Fibroblast of pulmonary artery (primary cell): ENCODE measurements around the gene PABPN1L.

Source experiments
- DNase-seq: peaks from one replicate; pipeline ENCODE4 v3.0.0-alpha.2; 2010; ENCODE audit warnings: low read depth
- H3K4me3 ChIP-seq: replicated peaks from 2 replicates; pipeline ENCODE4 v1.5.1; 2011; ENCODE audit warnings: low read depth, mild to moderate bottlenecking, control low read depth, low read length, moderate library complexity
- CTCF ChIP-seq: IDR thresholded peaks from 2 replicates; pipeline ENCODE4 v1.5.1; 2011; ENCODE audit warnings: mild to moderate bottlenecking, control low read depth, low read length, inconsistent platforms; ENCODE audit errors: missing control alignments

PABPN1L gene

DNA sequence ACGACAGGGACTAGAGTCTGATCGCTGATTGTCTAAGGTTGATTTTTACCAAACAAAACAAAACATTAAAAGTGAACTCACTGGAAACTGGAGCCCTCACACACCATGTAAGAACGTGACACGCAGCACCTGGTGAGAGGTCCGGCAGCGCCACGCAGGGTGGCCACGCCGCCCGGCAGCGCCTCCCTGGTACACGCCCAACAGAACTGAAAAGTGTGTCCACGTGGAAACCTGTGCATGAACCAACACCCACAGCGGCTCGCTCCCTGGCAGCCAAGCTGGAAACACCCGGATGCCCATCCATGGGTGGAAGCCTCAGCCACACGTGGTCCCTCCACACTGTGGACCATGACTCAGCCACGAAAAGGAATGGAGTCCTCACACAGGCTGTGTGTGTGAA is 18.8 kb downstream of the PABPN1L start:
- no peak for DNase-seq
- H3K4me3 ChIP-seq = no peak overlapping the region
- no peak for TF ChIP-seq CTCF

DNA sequence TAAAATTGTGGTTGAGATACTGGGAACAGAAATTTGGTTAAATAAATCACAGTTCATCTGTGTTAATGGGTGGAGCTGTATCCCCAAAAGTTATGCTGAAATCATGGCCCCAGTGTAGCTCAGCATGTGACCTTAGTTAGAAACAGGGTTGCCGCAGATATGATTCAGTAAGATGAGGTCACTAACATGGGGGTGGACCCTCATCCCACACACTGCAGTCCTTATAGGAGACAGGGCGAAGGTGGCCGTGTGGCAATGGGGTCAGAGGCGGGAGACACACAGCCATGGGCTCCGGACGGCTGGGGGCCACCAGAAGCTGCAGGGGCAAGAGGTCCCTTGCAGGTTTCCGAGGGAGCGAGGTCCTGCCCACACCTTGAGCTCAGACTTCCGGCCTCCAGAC is 20.4 kb downstream of the PABPN1L start:
- no peak overlapping the region for H3K4me3 ChIP-seq
- no peak for DNase-seq
- TF ChIP-seq CTCF = no peak

DNA sequence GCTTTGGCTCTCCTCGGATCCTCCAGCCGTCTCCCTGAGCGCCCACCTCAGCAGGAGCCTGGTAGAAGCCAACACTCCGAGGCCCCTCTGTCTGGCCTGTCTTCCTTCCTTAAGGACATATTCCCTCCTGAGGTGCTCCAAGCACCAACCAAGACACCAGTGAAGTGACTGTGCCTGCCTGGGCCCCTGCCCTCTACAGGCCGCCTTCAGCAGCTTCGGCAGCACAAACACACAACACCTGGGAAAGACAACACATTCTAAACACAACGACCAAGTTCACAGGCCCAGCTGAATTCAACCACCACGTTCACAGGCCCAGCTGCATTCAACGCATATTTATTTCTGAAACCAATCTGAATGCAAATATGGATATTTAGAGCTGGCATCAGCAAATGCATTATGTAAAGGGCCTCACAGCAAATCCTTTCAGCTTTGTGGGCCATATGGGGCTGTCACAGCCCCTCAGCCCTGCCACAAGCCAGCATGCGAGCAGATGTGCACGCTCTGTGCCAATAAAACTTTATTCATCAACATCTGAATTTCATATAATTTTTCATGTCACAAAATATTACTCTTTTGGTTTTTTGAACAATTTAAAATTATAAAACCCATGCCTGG is 21.9 kb downstream of the PABPN1L start:
- no peak for TF ChIP-seq CTCF
- no peak overlapping the region for H3K4me3 ChIP-seq
- no peak for DNase-seq

DNA sequence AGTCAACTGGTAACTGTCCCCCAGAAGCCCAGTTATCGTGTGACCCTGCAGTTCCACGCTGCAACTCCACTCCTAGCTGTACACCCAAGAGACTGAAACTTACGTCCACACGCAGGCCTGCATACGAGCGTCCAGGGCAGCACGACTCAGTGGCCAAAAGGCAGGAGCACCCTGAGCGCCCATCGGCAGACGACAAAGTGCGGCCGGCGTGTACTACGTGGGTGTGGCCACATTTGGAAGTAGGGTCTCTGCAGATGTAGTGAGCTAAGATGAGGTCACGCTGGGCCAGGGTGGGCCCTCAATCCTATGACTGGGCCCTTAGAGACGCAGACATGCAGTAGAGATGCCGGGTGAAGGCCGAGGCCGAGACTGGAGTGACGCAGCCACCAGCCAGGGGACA is 23.2 kb downstream of the PABPN1L start:
- no peak overlapping the region for H3K4me3 ChIP-seq
- DNase-seq = no peak
- no peak for TF ChIP-seq CTCF

DNA sequence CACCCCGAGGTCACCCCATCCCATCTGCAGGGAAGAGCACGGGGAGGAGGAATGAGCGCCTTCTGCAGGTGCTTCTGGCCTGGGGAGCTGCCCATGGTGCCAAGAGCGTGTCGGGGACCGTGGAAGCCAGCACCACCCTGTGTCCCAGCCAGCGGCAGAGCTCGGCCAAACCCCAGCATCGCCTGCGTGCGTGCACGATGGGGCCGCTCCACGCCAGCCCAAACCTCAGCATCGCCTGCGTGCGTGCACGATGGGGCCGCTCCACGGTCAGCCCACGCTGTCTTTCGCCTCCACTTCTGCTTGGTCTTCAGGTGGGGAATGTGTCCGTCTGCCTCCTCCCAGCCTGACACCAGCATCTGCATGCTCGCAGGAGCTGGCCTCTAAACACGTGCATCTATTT is 23.7 kb downstream of the PABPN1L start:
- no peak for TF ChIP-seq CTCF
- DNase-seq = no peak
- H3K4me3 ChIP-seq = no peak overlapping the region

- TF ChIP-seq CTCF = no peak
- no peak overlapping the region for H3K4me3 ChIP-seq
- DNase-seq = no peak
These were observed 24.1 kb downstream of the PABPN1L start for GRCh38 chr16:88842308-88842756.
